Neuronal stem cell (in vitro differentiated cells): ENCODE results near the gene TMEM235.

Experiments used
- DNase-seq: peaks from one replicate; pipeline ENCODE4 v3.0.0-alpha.2; 2013; ENCODE audit warnings: low spot score
- H2AFZ ChIP-seq: one replicate; pipeline ENCODE4 v1.6.1; 2013; ENCODE audit warnings: mild to moderate bottlenecking, low read length, inconsistent platforms
- H2AK5ac ChIP-seq: 2 replicates; pipeline ENCODE4 v1.6.1; 2013; ENCODE audit warnings: low read depth, mild to moderate bottlenecking, inconsistent platforms, low read length, moderate library complexity, mixed read lengths
- H2BK120ac ChIP-seq: 2 replicates; pipeline ENCODE4 v1.6.1; 2013; ENCODE audit warnings: low read depth, mild to moderate bottlenecking, inconsistent platforms, low read length, moderate library complexity, mixed read lengths
- H2BK12ac ChIP-seq: one replicate; pipeline ENCODE4 v1.6.1; 2013; ENCODE audit warnings: low read length, inconsistent platforms
- H2BK15ac ChIP-seq: 2 replicates; pipeline ENCODE4 v1.6.1; 2013; ENCODE audit warnings: mild to moderate bottlenecking, low read length, inconsistent platforms, mixed read lengths
- H2BK5ac ChIP-seq: one replicate; pipeline ENCODE4 v1.6.1; 2013; ENCODE audit warnings: inconsistent platforms, mild to moderate bottlenecking, low read length, moderate library complexity
- H3K14ac ChIP-seq: one replicate; pipeline ENCODE4 v1.6.1; 2013; ENCODE audit warnings: low read length, inconsistent platforms
- H3K18ac ChIP-seq: 2 replicates; pipeline ENCODE4 v1.6.1; 2013; ENCODE audit warnings: low read length, inconsistent platforms
- H3K23ac ChIP-seq: 2 replicates; pipeline ENCODE4 v1.6.1; 2013; ENCODE audit warnings: low read depth, mild to moderate bottlenecking, mixed read lengths, low read length, inconsistent platforms; ENCODE audit not compliant: poor library complexity
- H3K27ac ChIP-seq: replicated peaks from 3 replicates; pipeline ENCODE4 v1.5.1; 2013; ENCODE audit warnings: low read length, inconsistent platforms
- H3K27me3 ChIP-seq, 3 experiments: 2 replicates each; pipeline ENCODE4 v1.6.1; 2013; ENCODE audit warnings: low read length in 3 of 3, mild to moderate bottlenecking in 2 of 3, inconsistent platforms in 1 of 3, low read depth in 1 of 3, mixed read lengths in 1 of 3, moderate library complexity in 1 of 3; ENCODE audit not compliant: control insufficient read depth in 3 of 3, insufficient read depth in 3 of 3
- H3K36me3 ChIP-seq, 2 donors: replicated peaks in 1 of 2; 2 replicates each; pipeline ENCODE4 v1.6.1; 2013; ENCODE audit warnings: low read length in 2 of 2; ENCODE audit not compliant: control insufficient read depth in 2 of 2, insufficient read depth in 2 of 2
- H3K4ac ChIP-seq: 2 replicates; pipeline ENCODE4 v1.6.1; 2013; ENCODE audit warnings: inconsistent platforms, mild to moderate bottlenecking, low read length, moderate library complexity
- H3K4me1 ChIP-seq, 2 donors: 1 replicate in 1 of 2; 2 replicates in 1 of 2; pipeline ENCODE4 v1.6.1; 2013; ENCODE audit warnings: low read length in 2 of 2, low read depth in 1 of 2; ENCODE audit not compliant: control insufficient read depth in 2 of 2, insufficient read depth in 1 of 2
- H3K4me2 ChIP-seq: one replicate; pipeline ENCODE4 v1.6.1; 2013; ENCODE audit warnings: mild to moderate bottlenecking, low read length, inconsistent platforms; ENCODE audit not compliant: insufficient read depth, poor library complexity, severe bottlenecking
- H3K4me3 ChIP-seq, 2 donors: 2 replicates each; pipeline ENCODE4 v1.5.1; 2013; ENCODE audit warnings: low read length in 2 of 2, mild to moderate bottlenecking in 2 of 2, inconsistent platforms in 1 of 2, moderate library complexity in 1 of 2
- H3K79me1 ChIP-seq: one replicate; pipeline ENCODE4 v1.6.1; 2013; ENCODE audit warnings: low read depth, mild to moderate bottlenecking, inconsistent platforms, low read length, moderate library complexity
- H3K9ac ChIP-seq: one replicate; pipeline ENCODE4 v1.6.1; 2013; ENCODE audit warnings: mild to moderate bottlenecking, low read depth, low read length, inconsistent platforms; ENCODE audit not compliant: poor library complexity
- H3K9me3 ChIP-seq, 2 donors: replicated peaks in 1 of 2; 2 replicates each; pipeline versions ENCODE3 to v1.6.1; 2013; ENCODE audit warnings: low read length in 2 of 2, mild to moderate bottlenecking in 2 of 2, inconsistent platforms in 1 of 2, low read depth in 1 of 2, mixed read lengths in 1 of 2, moderate library complexity in 1 of 2; ENCODE audit not compliant: control insufficient read depth in 2 of 2, insufficient read depth in 1 of 2
- H4K8ac ChIP-seq: one replicate; pipeline ENCODE4 v1.6.1; 2013; ENCODE audit warnings: low read depth, mild to moderate bottlenecking, inconsistent platforms, low read length, moderate library complexity
- H4K91ac ChIP-seq: one replicate; pipeline ENCODE4 v1.6.1; 2013; ENCODE audit warnings: low read length, low read depth, mild to moderate bottlenecking, inconsistent platforms; ENCODE audit not compliant: poor library complexity
- WGBS, 2 donors: extraction: QIAGEN DNeasy Blood & Tissue Kit; methylation state at CpG; one replicate each; pipeline ENCODE4 v1.1.7; 2013; ENCODE audit warnings: missing lambda C conversion rate in 2 of 2, mixed read lengths in 1 of 2; ENCODE audit not compliant: insufficient read length in 2 of 2, insufficient replicate concordance in 1 of 2; ENCODE audit errors: extremely low coverage in 2 of 2; 5-methylcytosine and 5-hydroxymethylcytosine counted together

The TMEM235 gene

DNA sequence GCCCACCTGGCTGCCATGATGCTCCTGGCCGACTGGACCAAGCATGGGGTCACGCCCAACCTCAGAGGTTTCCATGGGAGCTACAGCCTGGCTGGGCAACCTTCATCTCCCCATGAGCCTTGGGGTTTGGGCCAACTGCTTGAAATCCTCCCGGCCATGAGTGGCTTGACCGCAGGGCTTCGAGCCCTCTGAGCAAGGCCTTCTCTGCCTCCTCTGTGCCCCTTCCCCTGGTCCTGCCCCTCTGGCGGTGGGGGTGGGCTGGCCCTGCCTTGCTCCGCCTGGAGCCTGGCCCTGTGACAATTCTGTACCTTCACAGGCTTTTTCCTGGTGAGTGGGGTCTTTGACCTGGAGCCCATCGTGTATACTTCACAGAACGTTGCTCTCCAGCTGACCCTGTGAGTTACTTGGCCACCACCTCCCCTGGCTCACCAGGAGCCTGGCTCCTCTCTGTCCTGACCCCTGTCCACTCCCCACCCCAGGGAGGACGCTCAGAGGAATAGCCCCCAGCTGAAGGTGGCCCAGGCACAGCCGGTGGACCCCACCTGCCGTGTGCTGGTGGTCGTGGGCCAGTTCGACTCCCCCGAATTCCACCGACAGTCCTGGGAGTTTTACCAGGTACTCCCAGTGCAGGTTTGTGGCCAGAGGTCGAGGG is 26.2 kb upstream of the TMEM235 start:
- WGBS, 2 donors = no CpG with 5 or more reads among the region's 17 CpGs
- H3K14ac ChIP-seq = no peak overlapping the region
- H2BK15ac ChIP-seq = no peak overlapping the region
- H3K4ac ChIP-seq = no peak overlapping the region
- H4K91ac ChIP-seq = no peak overlapping the region
- H2BK120ac ChIP-seq = no peak overlapping the region
- no peak overlapping the region for H2BK5ac ChIP-seq
- peaks cover 18 to 52% of the 10 kb centered on the region in 2 donors for H3K36me3 ChIP-seq
- no peak for DNase-seq
- H3K79me1 ChIP-seq = no peaks in the 10 kb centered on the region
- no peak overlapping the region for H2AFZ ChIP-seq
- peak overlapping the region; percentile 55 for H3K23ac ChIP-seq
- no peak overlapping the region for H2BK12ac ChIP-seq
- H3K9ac ChIP-seq = no peak overlapping the region
- H3K4me1 ChIP-seq = no peaks in the 10 kb centered on the region
- no peak overlapping the region for H3K4me3 ChIP-seq
- peak overlapping the region; percentile 18 for H3K4me2 ChIP-seq
- no peak overlapping the region for H3K18ac ChIP-seq
- no peak overlapping the region for H2AK5ac ChIP-seq
- no peaks in the 10 kb centered on the region for H3K27me3 ChIP-seq
- no peak overlapping the region for H3K27ac ChIP-seq
- peaks cover 0 to 2% of the 10 kb centered on the region in 2 donors for H3K9me3 ChIP-seq
- no peak overlapping the region for H4K8ac ChIP-seq

DNA sequence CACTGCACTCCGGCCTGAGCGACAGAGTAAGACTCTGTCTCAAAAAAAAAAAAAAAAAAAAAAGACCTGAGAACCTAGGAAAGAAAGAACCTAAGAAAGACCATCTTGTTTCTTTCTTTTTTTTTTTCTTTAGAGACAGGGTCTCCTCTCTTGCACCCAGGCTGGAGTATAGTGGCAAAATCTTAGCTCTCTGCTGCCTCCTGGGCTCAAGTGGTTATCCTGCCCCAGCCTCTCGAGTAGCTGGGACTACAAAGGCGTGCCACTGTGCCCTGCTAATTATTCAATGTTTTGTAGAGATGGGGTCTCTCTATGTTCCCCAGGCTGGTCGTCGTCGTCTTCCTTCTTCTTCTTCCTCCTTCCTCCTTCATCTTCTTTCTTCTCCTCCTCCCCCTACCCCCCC is 25.1 kb upstream of the TMEM235 start:
- Histone ChIP-seq H3K9me3 (peaks cover 0 to 2% of the 10 kb centered on the region in 2 donors), H2AFZ (no peak overlapping the region), H3K36me3 (peaks cover 18 to 46% of the 10 kb centered on the region in 2 donors), H2AK5ac (no peak overlapping the region), H3K4me3 (no peak overlapping the region), H3K9ac (no peak overlapping the region), H2BK15ac (no peak overlapping the region), H3K14ac (no peak overlapping the region), H3K18ac (no peak overlapping the region), H3K79me1 (no peaks in the 10 kb centered on the region), H3K4me2 (no peak overlapping the region), H4K8ac (no peak overlapping the region), H2BK5ac (no peak overlapping the region), H3K27me3 (no peaks in the 10 kb centered on the region), H3K4ac (no peak overlapping the region), H4K91ac (no peak overlapping the region), H3K4me1 (no peaks in the 10 kb centered on the region), H3K27ac (no peak overlapping the region), H3K23ac (no peak overlapping the region), H2BK12ac (no peak overlapping the region), H2BK120ac (no peak overlapping the region)
- no CpG with 5 or more reads among the region's 7 CpGs for WGBS, 2 donors
- DNase-seq = no peak

GRCh38 chr17:78208486-78208885 is 22.9 kb upstream of the TMEM235 start:
- H3K9ac ChIP-seq = no peak overlapping the region
- H3K27me3 ChIP-seq = peaks cover 0 to 2% (median 0%) of the 10 kb centered on the region in 3 experiments
- H2BK120ac ChIP-seq = no peak overlapping the region
- no peaks in the 10 kb centered on the region for H3K4me1 ChIP-seq
- no peak overlapping the region for H4K8ac ChIP-seq
- no peak for DNase-seq
- peaks cover 0 to 2% of the 10 kb centered on the region in 2 donors for H3K9me3 ChIP-seq
- no peak overlapping the region for H2AK5ac ChIP-seq
- H3K18ac ChIP-seq = no peak overlapping the region
- H3K36me3 ChIP-seq = peaks cover 13 to 34% of the 10 kb centered on the region in 2 donors
- H3K4me3 ChIP-seq = no peak overlapping the region
- H3K27ac ChIP-seq = no peak overlapping the region
- no peak overlapping the region for H3K23ac ChIP-seq
- no peak overlapping the region for H2BK15ac ChIP-seq
- no peak overlapping the region for H2BK12ac ChIP-seq
- WGBS, 2 donors = no CpG with 5 or more reads among the region's 3 CpGs
- no peak overlapping the region for H3K14ac ChIP-seq
- H3K4ac ChIP-seq = no peak overlapping the region
- no peak overlapping the region for H4K91ac ChIP-seq
- no peak overlapping the region for H2BK5ac ChIP-seq
- no peak overlapping the region for H3K4me2 ChIP-seq
- H2AFZ ChIP-seq = no peak overlapping the region
- no peaks in the 10 kb centered on the region for H3K79me1 ChIP-seq

DNA sequence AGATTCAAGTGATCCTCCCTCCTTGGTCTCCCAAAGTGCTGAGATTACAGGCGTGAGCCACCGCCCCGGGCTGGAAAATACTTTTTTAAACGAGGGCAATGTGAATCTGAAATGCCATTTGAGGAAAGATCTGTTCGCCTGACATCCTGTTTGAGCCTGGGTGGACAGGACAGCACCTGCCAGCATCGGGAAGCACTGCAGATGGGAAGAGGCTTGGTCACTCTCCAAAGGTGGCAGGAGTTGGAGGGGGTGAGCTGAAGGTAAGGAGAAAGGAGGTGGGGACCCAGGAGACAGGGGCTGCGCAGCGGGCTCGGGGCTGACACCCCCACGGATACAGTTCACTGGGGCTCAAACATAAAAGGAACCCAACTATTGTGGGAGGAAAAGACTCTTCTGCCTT is 21.3 kb upstream of the TMEM235 start:
- no peak overlapping the region for H3K4me2 ChIP-seq
- no peak overlapping the region for H2BK12ac ChIP-seq
- H3K18ac ChIP-seq = no peak overlapping the region
- no peak overlapping the region for H4K91ac ChIP-seq
- H2AK5ac ChIP-seq = no peak overlapping the region
- H3K4me3 ChIP-seq = no peak overlapping the region
- H3K36me3 ChIP-seq = peaks cover 5 to 20% of the 10 kb centered on the region in 2 donors
- no peak overlapping the region for H3K27ac ChIP-seq
- peaks cover 0 to 2% of the 10 kb centered on the region in 2 donors for H3K9me3 ChIP-seq
- peaks cover 5% of the 10 kb centered on the region for H3K79me1 ChIP-seq
- no peak overlapping the region for H3K14ac ChIP-seq
- H2BK120ac ChIP-seq = no peak overlapping the region
- H3K9ac ChIP-seq = peak overlapping the region; percentile 77
- no CpG with 5 or more reads among the region's 10 CpGs for WGBS, 2 donors
- H2BK5ac ChIP-seq = no peak overlapping the region
- no peak overlapping the region for H3K4ac ChIP-seq
- H2BK15ac ChIP-seq = no peak overlapping the region
- H3K4me1 ChIP-seq = peaks cover 1 to 5% of the 10 kb centered on the region in 2 donors
- no peak for DNase-seq
- peaks cover 0 to 2% (median 0%) of the 10 kb centered on the region in 3 experiments for H3K27me3 ChIP-seq
- H2AFZ ChIP-seq = no peak overlapping the region
- no peak overlapping the region for H3K23ac ChIP-seq
- H4K8ac ChIP-seq = no peak overlapping the region
